Tibial nerve (tissue), 4 donors: Measurements from ENCODE around the gene ZNF143. TPM values are rescaled to one million over a fixed set of nuclear protein-coding genes. Genes with fewer than 3 reads are reported as not detected.
"Not testable (repeated sequence)": the region's sequence is repeated elsewhere in the genome, so short reads cannot be mapped to it uniquely, and the experiment has no call there.

Source experiments
- DNase-seq, 2 donors: peaks; one replicate each; pipeline ENCODE4 v3.0.0-alpha.2; 2019; ENCODE audit warnings: low spot score in 2 of 2
- H3K27ac ChIP-seq, 4 donors: fragments of 200-600 bp; sonication (generic) in 3 of 4; one replicate each; pipeline ENCODE4 v1.5.1; 2017 to 2019; ENCODE audit warnings: mild to moderate bottlenecking in 1 of 4
- H3K27me3 ChIP-seq, 2 donors: fragments of 200-600 bp; sonication (generic) in 1 of 2; one replicate each; pipeline versions ENCODE4 v1.5.1 to v1.6.0; 2017 to 2019
- H3K36me3 ChIP-seq, 3 donors: fragments of 200-600 bp; sonication (generic); one replicate each; pipeline ENCODE4 v1.5.1; 2018 to 2019
- H3K4me1 ChIP-seq, 4 donors: fragments of 200-600 bp; sonication (generic) in 3 of 4; one replicate each; pipeline ENCODE4 v1.5.1; 2017 to 2019
- H3K4me3 ChIP-seq, 4 donors: fragments of 200-600 bp; sonication (generic) in 3 of 4; one replicate each; pipeline ENCODE4 v1.5.1; 2017 to 2019; ENCODE audit warnings: mild to moderate bottlenecking in 1 of 4, moderate library complexity in 1 of 4
- H3K9me3 ChIP-seq, 4 donors: fragments of 200-600 bp; sonication (generic) in 3 of 4; one replicate each; pipeline ENCODE4 v1.5.1; 2017 to 2019
- CTCF ChIP-seq, 5 experiments: fragments of 200-600 bp in 3 of 5; fragments of 450-650 bp in 2 of 5; sonication (generic) in 3 of 5; IDR thresholded peaks; one replicate each; pipeline ENCODE4 v1.5.1; 2016 to 2019; ENCODE audit warnings: antibody characterized with exemption in 5 of 5, mild to moderate bottlenecking in 3 of 5, moderate library complexity in 2 of 5
- EP300 ChIP-seq, 2 donors: sonication (generic); formaldehyde crosslinking; IDR thresholded peaks; one replicate each; pipeline ENCODE4 v1.6.1; 2017; ENCODE audit warnings: antibody characterized with exemption in 2 of 2, mild to moderate bottlenecking in 1 of 2
- POLR2A ChIP-seq, 2 donors: fragments of 450-650 bp; IDR thresholded peaks; one replicate each; pipeline ENCODE4 v1.6.1; 2017; ENCODE audit warnings: antibody characterized with exemption in 2 of 2, mild to moderate bottlenecking in 2 of 2, moderate library complexity in 2 of 2
- WGBS, 2 donors: methylation state at CpG; one replicate each; pipeline ENCODE4 v1.1.5; 2018; 5-methylcytosine and 5-hydroxymethylcytosine counted together
- total RNA-seq, 4 donors: library from RNA; depleted of rRNA; stranded (reverse); fragments of >200 nt; gene quantifications; one replicate each; pipeline ENCODE4 v1.1.0, GENCODE V29; 2016

ZNF143 gene
- 10 to 100 TPM; 14.0 to 40.9 (median 23.8) TPM for total RNA-seq

GRCh38 chr11:9460322-9461062 is at the start of gene ZNF143:
Gene ZNF143, plus strand, starts transcription at chr11:9461012. Its CDS starts 10,297 bp downstream, at chr11:9471309.
- Histone ChIP-seq H3K4me3 (peak within 1 kb of the TSS; percentile 88 to 93 (median 89)), H3K36me3 (no peaks in the 10 kb centered on the region), H3K27me3 (no peaks in the 10 kb centered on the region), H3K9me3 (no peaks in the 10 kb centered on the region), H3K4me1 (peaks cover 0 to 22% (median 8%) of the 10 kb centered on the region in 4 donors), H3K27ac (peak within 1 kb of the TSS; percentile 99 to 100 (median 100))
- TF ChIP-seq CTCF (IDR thresholded peaks at IDR 0.05) (peak in 2 of 5 experiments; percentile 67 to 75), EP300 (IDR thresholded peaks at IDR 0.05) (peak; percentile 39 to 99), POLR2A (IDR thresholded peaks at IDR 0.05) (peak; percentile 95 to 97)
- peak; percentile 99 to 100 for DNase-seq
- WGBS, 2 donors = 0 to 1% methylated on average over 29 to 45 of the region's 45 CpGs

GRCh38 chr11:9428706-9429105 is 32.1 kb upstream of the ZNF143 start:
- Histone ChIP-seq H3K27me3 (no peaks in the 10 kb centered on the region), H3K4me3 (no peak overlapping the region), H3K36me3 (peaks cover 0 to 98% (median 17%) of the 10 kb centered on the region in 3 donors), H3K9me3 (no peaks in the 10 kb centered on the region), H3K4me1 (no peaks in the 10 kb centered on the region), H3K27ac (no peak overlapping the region)
- no peak for TF ChIP-seq POLR2A (IDR thresholded peaks at IDR 0.05)
- TF ChIP-seq CTCF (IDR thresholded peaks at IDR 0.05) = no peak
- no peak for TF ChIP-seq EP300 (IDR thresholded peaks at IDR 0.05)
- DNase-seq = no peak
- 56 to 61% methylated on average over 1 of the region's 1 CpG for WGBS, 2 donors

- Histone ChIP-seq H3K9me3 (no peaks in the 10 kb centered on the region), H3K4me1 (no peaks in the 10 kb centered on the region), H3K4me3 (no peak overlapping the region), H3K27ac (no peak overlapping the region), H3K36me3 (peaks cover 8 to 99% (median 13%) of the 10 kb centered on the region in 3 donors), H3K27me3 (no peaks in the 10 kb centered on the region)
- WGBS, 2 donors = 48 to 63% methylated on average over 4 of the region's 4 CpGs
- TF ChIP-seq CTCF (IDR thresholded peaks at IDR 0.05) = no peak
- no peak for TF ChIP-seq EP300 (IDR thresholded peaks at IDR 0.05)
- no peak for TF ChIP-seq POLR2A (IDR thresholded peaks at IDR 0.05)
- DNase-seq = no peak
These were observed 22.2 kb upstream of the ZNF143 start for GRCh38 chr11:9438611-9439010.

GRCh38 chr11:9446230-9446629 is 14.6 kb upstream of the ZNF143 start:
- no peak for TF ChIP-seq CTCF (IDR thresholded peaks at IDR 0.05)
- H3K9me3 ChIP-seq = no peaks in the 10 kb centered on the region
- no peaks in the 10 kb centered on the region for H3K4me1 ChIP-seq
- H3K36me3 ChIP-seq = peaks cover 3 to 51% (median 13%) of the 10 kb centered on the region in 3 donors
- H3K27me3 ChIP-seq = no peaks in the 10 kb centered on the region
- H3K4me3 ChIP-seq = no peak overlapping the region
- H3K27ac ChIP-seq = no peak overlapping the region
- WGBS, 2 donors = 89 to 94% methylated on average over 4 of the region's 4 CpGs
- no peak for DNase-seq

GRCh38 chr11:9448576-9449352 is 12.0 kb upstream of the ZNF143 start:
- peaks cover 0 to 26% (median 0%) of the 10 kb centered on the region in 3 donors for H3K36me3 ChIP-seq
- H3K9me3 ChIP-seq = peaks cover 0 to 15% (median 0%) of the 10 kb centered on the region in 4 donors
- no peak overlapping the region for H3K4me3 ChIP-seq
- H3K4me1 ChIP-seq = no peaks in the 10 kb centered on the region
- H3K27ac ChIP-seq = no peak overlapping the region
- 94 to 96% methylated on average over 9 of the region's 9 CpGs for WGBS, 2 donors
- no peaks in the 10 kb centered on the region for H3K27me3 ChIP-seq
- TF ChIP-seq POLR2A (IDR thresholded peaks at IDR 0.05) = no peak
- TF ChIP-seq CTCF (IDR thresholded peaks at IDR 0.05) = no peak
- no peak for TF ChIP-seq EP300 (IDR thresholded peaks at IDR 0.05)
- no peak for DNase-seq

- not testable (repeated sequence) for H3K4me3 ChIP-seq, H3K4me1 ChIP-seq, H3K36me3 ChIP-seq, H3K27me3 ChIP-seq, H3K27ac ChIP-seq, DNase-seq
- H3K9me3 ChIP-seq = peaks cover 0 to 15% (median 0%) of the 10 kb centered on the region in 4 donors
- WGBS, 2 donors = 86 to 88% methylated on average over 7 of the region's 7 CpGs
These were observed 8.8 kb upstream of the ZNF143 start for GRCh38 chr11:9452023-9452422.
